Transverse colon (tissue), 4 donors: ENCODE measurements around the gene DYNC2LI1. TPM values are rescaled to one million over a fixed set of nuclear protein-coding genes. Genes with fewer than 3 reads are reported as not detected.

Experiments
- DNase-seq: peaks from one replicate; pipeline ENCODE4 v3.0.0-alpha.2; 2019
- H3K27ac ChIP-seq, 4 donors: fragments of 200-600 bp; sonication (generic); 2 replicates each; pipeline ENCODE4 v1.5.1; 2016 to 2018; ENCODE audit warnings: inconsistent platforms in 4 of 4
- H3K27me3 ChIP-seq: fragments of 200-600 bp; sonication (generic); 2 replicates; pipeline ENCODE4 v1.5.1; 2017; ENCODE audit warnings: inconsistent platforms
- H3K36me3 ChIP-seq, 4 donors: fragments of 200-600 bp; sonication (generic); 2 replicates each; pipeline ENCODE4 v1.5.1; 2017 to 2019; ENCODE audit warnings: inconsistent platforms in 4 of 4
- H3K4me1 ChIP-seq, 4 donors: fragments of 200-600 bp; sonication (generic); 2 replicates each; pipeline ENCODE4 v1.5.1; 2017 to 2020; ENCODE audit warnings: inconsistent platforms in 4 of 4
- H3K4me3 ChIP-seq, 4 donors: fragments of 200-600 bp; sonication (generic); 1 replicate in 1 of 4; 2 replicates in 3 of 4; pipeline versions ENCODE4 v1.5.1 to v1.6.1; 2017 to 2019; ENCODE audit warnings: inconsistent platforms in 4 of 4
- H3K9me3 ChIP-seq, 2 donors: fragments of 200-600 bp; sonication (generic); 2 replicates each; pipeline ENCODE4 v1.5.1; 2017 to 2019; ENCODE audit warnings: inconsistent platforms in 2 of 2
- CTCF ChIP-seq, 5 experiments: fragments of 200-600 bp in 3 of 5; fragments of 450-650 bp in 2 of 5; sonication (generic) in 3 of 5; IDR thresholded peaks; 1 replicate in 2 of 5; 2 replicates in 3 of 5; pipeline ENCODE4 v1.5.1; 2016 to 2017; ENCODE audit warnings: antibody characterized with exemption in 5 of 5, inconsistent platforms in 3 of 5, mild to moderate bottlenecking in 2 of 5, moderate library complexity in 1 of 5
- EP300 ChIP-seq: sonication (generic); formaldehyde crosslinking; IDR thresholded peaks from one replicate; pipeline ENCODE4 v1.6.1; 2017; ENCODE audit warnings: antibody characterized with exemption, low read depth
- POLR2A ChIP-seq: fragments of 450-650 bp; IDR thresholded peaks from one replicate; pipeline ENCODE4 v1.6.1; 2016; ENCODE audit warnings: antibody characterized with exemption, mild to moderate bottlenecking, moderate library complexity
- POLR2AphosphoS5 ChIP-seq, 3 donors: sonication (generic); formaldehyde crosslinking; IDR thresholded peaks; one replicate each; pipeline ENCODE4 v1.6.1; 2016; ENCODE audit warnings: antibody characterized with exemption in 3 of 3
- WGBS, 2 donors: methylation state at CpG; one replicate each; pipeline ENCODE4 v1.1.5; 2018; ENCODE audit warnings: low coverage in 1 of 2; 5-methylcytosine and 5-hydroxymethylcytosine counted together
- in situ Hi-C, 4 donors: fragments of 200-750 bp; cut with MboI; loops; one replicate each; pipeline versions ENCODE4 v1.15.0 to v1.15.1; 2017; ENCODE audit warnings: low sequenced_read_pairs in 3 of 4, low pct_ligation_motif_present in 1 of 4, low pct_unique_long_range_greater_than_20kb in 1 of 4
- intact Hi-C: fragments of 100-400 bp; cut with DNase I; formaldehyde crosslinking; loops from one replicate; pipeline ENCODE4 v1.15.1; 2023; ENCODE audit warnings: low total_unique reads
- small RNA-seq, 4 donors: library from RNA; depleted of rRNA; stranded (forward); fragments of <200 nt; gene quantifications; one replicate each; pipeline ENCODE3, GENCODE V24; 2016
- total RNA-seq, 4 donors: library from RNA; depleted of rRNA; stranded (reverse); fragments of >200 nt; gene quantifications; one replicate each; pipeline ENCODE4 v1.1.0, GENCODE V29; 2016

The DYNC2LI1 gene
- total RNA-seq, 4 donors from 2014 or later: 6.6 to 26.9 (median 20.2) TPM

GRCh38 chr2:43854671-43855070 is 80.8 kb downstream of the DYNC2LI1 start:
- H3K27ac ChIP-seq: no peak overlapping the region
- intact Hi-C loops: no loop called here
- no peaks in the 10 kb centered on the region for H3K9me3 ChIP-seq
- WGBS, 2 donors: 62% methylated on average over 3 of the region's 3 CpGs; no CpG with 5 or more reads in 1 of the 2 donors
- H3K27me3 ChIP-seq: peaks cover 58% of the 10 kb centered on the region
- H3K36me3 ChIP-seq: no peaks in the 10 kb centered on the region
- TF ChIP-seq EP300 (no peak), CTCF (IDR thresholded peaks at IDR 0.05) (no peak), POLR2A (no peak), POLR2AphosphoS5 (IDR thresholded peaks at IDR 0.05) (no peak)
- H3K4me1 ChIP-seq: no peaks in the 10 kb centered on the region
- in situ Hi-C loops: no loop called here
- DNase-seq: no peak
- H3K4me3 ChIP-seq: no peak overlapping the region

- no peaks in the 10 kb centered on the region for H3K9me3 ChIP-seq
- no peak for DNase-seq
- no peaks in the 10 kb centered on the region for H3K36me3 ChIP-seq
- H3K27ac ChIP-seq: no peak overlapping the region
- no peak overlapping the region for H3K4me3 ChIP-seq
- TF ChIP-seq CTCF (IDR thresholded peaks at IDR 0.05): no peak
- no peak for TF ChIP-seq EP300
- no peak for TF ChIP-seq POLR2A
- no peak for TF ChIP-seq POLR2AphosphoS5 (IDR thresholded peaks at IDR 0.05)
- no peaks in the 10 kb centered on the region for H3K4me1 ChIP-seq
- in situ Hi-C loops (no loop called here), intact Hi-C loops (no loop called here)
- 73 to 95% methylated on average over 2 of the region's 2 CpGs for WGBS, 2 donors
- peaks cover 64% of the 10 kb centered on the region for H3K27me3 ChIP-seq
Observed at GRCh38 chr2:43855292-43855691, 81.5 kb downstream of the DYNC2LI1 start.

Small RNAs within 50 kb of the gene (small RNA-seq; reads per million reads assigned to genes)
- gene RN7SKP66: 0 reads per million in 4 donors

Other genes with a start within 250 kb of the DYNC2LI1 start
- 10 to 100 TPM; 21.7 to 78.6 (median 28.1) TPM for gene THADA, start 178.0 kb upstream of the DYNC2LI1 start, total RNA-seq
- gene PLEKHH2, start 136.8 kb upstream of the DYNC2LI1 start, total RNA-seq: 10 to 100 TPM in 2 of 4 donors, 1 to 10 TPM in 2; 7.2 to 32.4 (median 12.3) TPM
- gene C1GALT1C1L, start 97.6 kb upstream of the DYNC2LI1 start, total RNA-seq: under 1 TPM in 1 of 4 donors, not detected in 3; 0.96 TPM
- gene ABCG5, start 64.8 kb downstream of the DYNC2LI1 start, total RNA-seq: not detected
- under 1 TPM in 1 of 4 donors, not detected in 3; 0.41 TPM for gene ABCG8, start 64.9 kb downstream of the DYNC2LI1 start, total RNA-seq
- gene LRPPRC, start 221.9 kb downstream of the DYNC2LI1 start, total RNA-seq: 10 to 100 TPM; 35.9 to 83.3 (median 59.7) TPM